HK-2 (cell line): ENCODE measurements around the gene CARMIL1.
A peak's percentile ranks its signal among the peaks of the same experiment; 100 is the strongest.

ENCODE experiments used
- DNase-seq: peaks from one replicate; pipeline ENCODE4 v3.0.0-alpha.2; 2018; ENCODE audit not compliant: unreplicated experiment

CARMIL1 gene

DNA sequence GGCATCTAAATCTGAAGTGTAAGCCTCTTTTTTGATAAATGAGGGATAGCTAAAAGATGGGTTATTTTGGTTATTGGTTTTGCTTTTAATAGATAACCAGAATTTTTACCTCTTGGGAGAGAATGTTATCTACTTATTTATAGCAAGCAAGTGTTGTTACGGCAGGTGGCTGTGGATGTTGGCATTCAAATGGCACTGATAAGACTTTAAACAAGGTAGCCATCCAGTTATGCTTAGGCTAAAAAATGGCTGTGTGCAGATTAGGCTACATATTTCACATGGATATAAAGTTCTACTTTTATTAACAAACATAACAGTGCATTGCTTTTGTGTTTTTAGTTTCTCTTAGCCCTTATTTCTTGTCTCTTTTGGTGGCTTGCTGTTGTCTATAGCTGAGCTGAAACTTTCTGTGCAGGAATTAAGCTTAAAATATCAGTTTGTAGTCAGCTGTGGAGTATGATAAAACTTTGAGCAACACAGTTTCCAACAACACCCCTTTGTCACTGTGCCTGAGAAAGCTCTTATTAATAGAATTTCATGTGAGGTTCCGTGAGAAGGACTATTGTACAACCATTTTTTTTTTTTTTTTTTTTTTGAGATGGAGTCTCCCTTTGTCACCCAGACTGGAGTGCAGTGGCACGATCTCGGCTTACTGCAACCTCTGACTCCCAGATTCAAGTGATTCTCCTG lies 28.8 kb downstream of the CARMIL1 start:
- DNase-seq, result no peak

DNA sequence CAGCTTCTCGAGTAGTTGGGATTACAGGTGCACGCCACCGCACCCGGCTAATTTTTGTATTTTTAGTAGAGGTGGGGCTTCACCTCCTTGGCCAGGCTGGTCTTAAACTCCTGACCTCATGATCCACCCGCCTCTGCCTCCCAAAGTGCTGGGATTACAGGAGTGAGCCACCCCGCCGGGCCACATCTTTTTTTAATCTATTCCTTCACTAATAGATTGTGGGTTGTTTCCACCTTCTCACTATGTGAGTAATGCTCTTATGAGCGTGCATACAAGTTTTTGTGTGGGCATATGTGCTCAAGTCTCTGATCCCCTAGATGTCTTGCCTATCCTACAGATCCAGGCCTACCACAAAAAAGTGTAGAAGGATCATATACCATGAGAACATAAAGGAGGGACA lies 30.7 kb downstream of the CARMIL1 start:
- no peak for DNase-seq

GRCh38 chr6:25311331-25311840 lies 32.2 kb downstream of the CARMIL1 start:
- DNase-seq, result peak; percentile 13

- DNase-seq, result no peak
Observed at GRCh38 chr6:25312034-25312620, 33.0 kb downstream of the CARMIL1 start.

DNA sequence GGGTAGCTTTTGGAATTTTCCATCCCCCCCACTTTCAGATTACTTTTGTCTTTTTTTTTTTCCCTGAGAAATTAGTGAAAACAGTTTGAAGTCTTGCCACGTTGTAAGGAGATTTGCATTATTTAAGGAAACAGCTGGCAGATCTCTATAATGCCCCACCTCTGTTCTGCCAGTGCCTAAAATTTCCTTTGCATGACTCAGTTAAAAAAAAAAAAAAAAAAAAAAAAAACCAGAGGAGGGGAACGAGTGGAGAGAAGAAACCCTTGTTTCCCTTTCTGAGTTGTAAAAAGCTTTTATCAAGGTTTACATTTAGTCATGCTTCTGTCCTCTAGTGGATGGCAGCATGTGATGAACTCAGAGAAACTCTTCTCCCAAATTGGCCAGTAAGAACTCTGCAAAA lies 33.5 kb downstream of the CARMIL1 start:
- DNase-seq, result no peak

- no peak for DNase-seq
Observed at GRCh38 chr6:25314509-25315175, 35.5 kb downstream of the CARMIL1 start.

GRCh38 chr6:25315194-25316177 lies 36.3 kb downstream of the CARMIL1 start:
- no peak for DNase-seq

DNA sequence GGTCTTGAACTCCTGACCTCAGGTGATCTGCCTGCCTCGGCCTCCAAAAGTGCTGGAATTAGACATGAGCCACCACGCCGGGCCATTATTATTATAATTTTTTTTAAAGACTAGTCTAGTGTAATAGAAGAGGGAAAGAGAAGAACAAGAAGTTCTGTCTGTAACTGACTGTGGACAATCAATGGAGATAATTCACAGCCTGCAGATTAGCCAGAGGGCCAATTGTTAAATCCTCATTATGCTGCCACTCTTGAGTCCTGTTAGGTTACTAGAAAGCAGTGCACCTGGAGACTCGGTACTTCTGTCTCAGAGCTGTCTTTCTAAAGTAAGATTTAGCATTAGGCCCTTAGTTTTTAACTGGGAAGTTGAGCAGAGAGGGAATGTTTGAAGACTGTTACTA lies 37.5 kb downstream of the CARMIL1 start:
- DNase-seq, result no peak

- no peak for DNase-seq
Observed at GRCh38 chr6:25318589-25318988, 39.4 kb downstream of the CARMIL1 start.

- DNase-seq, result no peak
Observed at GRCh38 chr6:25320459-25320858, 41.3 kb downstream of the CARMIL1 start.

DNA sequence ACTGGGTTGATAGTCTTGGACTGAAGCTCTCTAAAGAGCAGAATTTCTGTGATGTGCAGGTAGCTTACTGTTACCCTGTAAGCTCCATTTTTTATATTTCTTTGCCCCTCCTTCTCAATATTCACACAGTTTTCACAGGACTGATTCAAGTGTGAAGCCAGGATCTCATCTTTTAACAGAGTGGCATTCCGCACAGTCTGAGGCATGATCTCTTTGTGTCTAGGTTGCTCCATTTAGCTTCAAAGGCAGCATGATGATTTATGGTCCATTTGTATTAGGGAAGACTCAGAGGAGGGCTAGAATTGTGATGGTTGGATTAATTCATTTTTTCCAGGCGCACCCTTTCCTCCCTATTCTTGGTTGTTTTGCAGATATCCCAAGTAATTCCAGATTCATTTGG lies 43.5 kb downstream of the CARMIL1 start:
- DNase-seq, result no peak

- no peak for DNase-seq
Observed at GRCh38 chr6:25324066-25324762, 45.0 kb downstream of the CARMIL1 start.

DNA sequence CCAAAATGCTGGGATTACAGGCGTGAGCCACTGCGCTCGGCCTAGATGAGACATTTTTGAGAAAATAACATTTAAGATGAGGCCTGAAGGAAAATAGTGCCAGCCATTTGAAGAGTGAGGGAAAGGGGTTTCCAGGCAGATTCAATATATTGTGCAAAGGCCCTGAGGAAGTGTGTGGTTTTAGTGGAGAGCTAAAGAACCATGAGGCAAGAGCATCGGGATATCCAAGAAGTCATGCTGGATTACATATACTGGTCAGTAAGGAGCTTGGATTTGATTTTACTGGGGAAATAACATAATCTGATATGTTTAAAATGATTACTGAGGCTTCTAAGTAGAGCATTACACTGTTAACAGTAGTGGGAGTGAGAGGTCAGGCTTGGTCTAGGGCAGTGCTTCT lies 47.0 kb downstream of the CARMIL1 start:
- DNase-seq, result no peak

GRCh38 chr6:25326960-25327359 lies 47.8 kb downstream of the CARMIL1 start:
- no peak for DNase-seq

DNA sequence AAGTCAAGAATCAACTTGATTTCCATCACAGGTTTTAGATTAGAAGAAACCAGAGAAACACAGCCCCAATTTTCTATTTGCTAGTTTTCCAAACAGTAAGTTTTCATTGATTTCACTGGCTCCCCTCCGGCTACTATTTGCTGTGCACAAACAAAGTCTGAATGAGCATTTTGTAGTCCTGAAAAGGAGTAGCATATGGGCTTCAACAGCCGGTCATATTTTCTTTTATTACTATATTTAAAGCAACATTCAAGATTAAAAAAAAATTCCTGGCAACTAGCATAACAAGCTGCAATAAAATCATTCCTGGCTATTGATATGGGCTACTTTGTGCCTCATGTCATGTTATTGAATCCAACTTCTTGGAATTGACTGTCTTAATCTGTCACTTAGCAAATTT lies 48.3 kb downstream of the CARMIL1 start:
- no peak for DNase-seq

- DNase-seq, result no peak
Observed at GRCh38 chr6:25329161-25329817, 50.1 kb downstream of the CARMIL1 start.

DNA sequence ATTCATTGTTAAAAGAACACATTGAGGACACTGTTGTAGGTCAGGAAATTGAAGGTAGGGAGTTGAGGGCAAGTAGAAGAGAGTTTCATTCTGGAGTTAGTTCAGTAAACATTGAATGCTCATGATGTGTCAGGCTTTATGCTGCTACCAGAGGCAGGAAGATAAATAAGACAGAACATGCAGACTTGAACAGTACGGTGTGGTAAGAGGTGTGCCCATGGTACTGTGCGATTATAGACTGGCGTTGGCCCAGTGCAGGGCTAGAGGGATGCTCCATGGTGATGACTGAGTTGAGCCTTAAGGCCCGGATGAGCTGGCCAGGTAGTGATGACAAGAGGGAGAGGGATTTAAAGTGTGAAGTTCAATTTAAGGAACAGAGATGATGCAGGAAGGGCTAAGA lies 50.8 kb downstream of the CARMIL1 start:
- no peak for DNase-seq

DNA sequence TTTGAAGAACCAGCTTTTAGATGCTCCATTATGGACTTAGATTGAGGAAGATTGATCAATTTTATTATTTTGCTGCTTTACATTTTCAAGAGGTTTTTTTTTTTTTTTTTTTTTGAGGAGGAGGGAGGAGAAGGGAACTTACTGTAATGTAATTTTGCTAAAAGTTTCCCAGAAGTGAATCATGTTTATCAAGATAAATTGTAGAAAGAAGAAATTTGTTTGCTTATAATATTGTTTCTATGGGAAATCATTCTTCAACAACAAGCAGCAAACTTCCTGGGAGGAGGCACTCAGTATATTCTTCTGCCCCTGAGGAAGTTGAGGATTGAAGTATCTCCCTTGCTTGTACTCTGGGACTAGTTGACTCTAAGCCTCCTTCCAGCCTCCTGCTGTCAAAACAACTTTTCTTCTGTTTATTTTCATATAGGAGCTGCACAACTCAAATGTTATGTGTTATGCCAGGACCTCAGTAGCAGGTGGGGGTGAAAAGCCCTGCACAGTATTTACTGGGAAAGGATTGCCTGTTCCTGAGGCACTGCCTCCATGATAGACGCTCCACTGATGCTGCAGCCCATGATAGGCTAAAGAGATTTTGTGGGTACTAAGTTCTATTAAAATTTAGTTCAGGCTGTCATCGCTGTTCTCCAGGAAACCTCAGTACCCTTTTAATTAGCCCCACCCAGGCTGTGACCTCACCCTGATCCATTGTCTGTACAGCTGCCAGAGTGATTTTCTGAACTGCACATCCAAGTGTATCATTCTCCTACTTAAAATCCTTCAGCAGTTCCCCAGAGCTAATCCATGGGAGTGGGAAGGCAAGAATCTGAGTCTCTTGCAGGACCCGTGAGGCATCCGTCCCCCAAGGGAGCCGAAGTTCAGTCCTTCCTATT lies 51.9 kb downstream of the CARMIL1 start:
- DNase-seq, result no peak

DNA sequence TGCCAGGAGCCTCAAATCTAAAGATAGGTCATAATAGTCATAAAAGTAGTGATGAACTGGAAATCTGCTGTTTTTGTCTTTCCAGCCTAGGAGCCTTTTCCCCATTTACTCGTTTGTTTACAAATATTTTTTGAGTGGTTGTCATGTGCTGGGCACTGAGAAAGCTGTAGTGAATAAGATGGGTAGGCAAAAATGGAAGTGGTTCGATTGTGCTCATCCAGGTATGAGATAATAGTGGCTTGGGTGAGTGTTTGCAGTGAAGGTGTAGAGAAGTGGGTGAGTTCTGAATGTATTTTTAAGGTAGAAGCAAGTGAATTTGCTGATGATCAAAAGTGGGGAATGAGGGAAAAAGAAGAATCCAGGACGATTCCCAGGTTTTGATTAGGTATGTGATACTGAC lies 53.0 kb downstream of the CARMIL1 start:
- DNase-seq, result no peak

DNA sequence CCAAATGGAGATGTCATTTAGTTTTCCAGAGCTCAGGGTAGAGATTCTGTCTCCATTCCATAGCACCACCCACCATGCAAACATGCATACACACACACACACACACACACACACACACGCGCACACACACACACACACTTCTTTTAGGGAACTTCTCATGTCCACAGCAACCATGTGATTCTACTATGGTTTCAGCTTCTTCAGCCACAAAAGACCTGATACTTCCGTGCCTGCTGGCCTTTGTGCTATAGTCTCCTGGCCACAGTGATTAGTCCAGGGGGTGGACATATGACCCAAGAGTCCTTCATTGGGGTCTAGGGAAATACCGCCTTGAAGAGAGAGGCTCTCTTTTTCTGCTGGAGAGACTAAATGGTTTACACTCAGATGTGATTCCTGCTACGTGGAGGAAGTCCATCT lies 53.5 kb downstream of the CARMIL1 start:
- no peak for DNase-seq
